Mammary epithelial cell (primary cell): Measurements from ENCODE around the gene KLC4.

ENCODE experiments used
- CTCF ChIP-seq, 2 donors: IDR thresholded peaks in 1 of 2; conservative IDR thresholded peaks in 1 of 2; 2 replicates each; pipeline ENCODE4 v1.5.1; 2011 to 2012; ENCODE audit warnings: inconsistent platforms in 2 of 2, low read length in 2 of 2, mild to moderate bottlenecking in 2 of 2, control low read depth in 1 of 2, low read depth in 1 of 2; ENCODE audit not compliant: insufficient read depth in 1 of 2; ENCODE audit errors: extremely low read depth in 1 of 2
- EZH2 ChIP-seq: IDR thresholded peaks from 2 replicates; pipeline ENCODE4 v1.6.1; 2012; ENCODE audit warnings: low read length, inconsistent platforms, borderline replicate concordance

- TF ChIP-seq CTCF (conservative IDR thresholded peaks at IDR 0.05 in 1 of 2, IDR thresholded peaks at IDR 0.05 in 1 of 2; ENCODE audit: extremely low read depth in 1 of 2, insufficient read depth in 1 of 2, low read depth in 1 of 2, low read length in 2 of 2) (no peak), EZH2 (no peak)
Measured at GRCh38 chr6:43101497-43101896, 42.1 kb downstream of the KLC4 start.
